NCI-H2171 treated with DMSO at 0.1 percent for 48 hours (cell line): Measurements from ENCODE around the gene MCEMP1.

Source experiments
- DNase-seq: peaks from one replicate; lab custom pipeline; 2025; lab: John Stamatoyannopoulos, UW

The MCEMP1 gene

GRCh38 chr19:7670790-7671189, 6.1 kb upstream of the MCEMP1 start:
- no peak for DNase-seq

GRCh38 chr19:7672522-7672921, 4.4 kb upstream of the MCEMP1 start:
- DNase-seq, result no peak

- DNase-seq, result peak; percentile 86
These were observed 2.6 kb upstream of the MCEMP1 start for GRCh38 chr19:7674010-7675005.

GRCh38 chr19:7676376-7676775, 514 bp upstream of the MCEMP1 start:
- no peak for DNase-seq

DNA sequence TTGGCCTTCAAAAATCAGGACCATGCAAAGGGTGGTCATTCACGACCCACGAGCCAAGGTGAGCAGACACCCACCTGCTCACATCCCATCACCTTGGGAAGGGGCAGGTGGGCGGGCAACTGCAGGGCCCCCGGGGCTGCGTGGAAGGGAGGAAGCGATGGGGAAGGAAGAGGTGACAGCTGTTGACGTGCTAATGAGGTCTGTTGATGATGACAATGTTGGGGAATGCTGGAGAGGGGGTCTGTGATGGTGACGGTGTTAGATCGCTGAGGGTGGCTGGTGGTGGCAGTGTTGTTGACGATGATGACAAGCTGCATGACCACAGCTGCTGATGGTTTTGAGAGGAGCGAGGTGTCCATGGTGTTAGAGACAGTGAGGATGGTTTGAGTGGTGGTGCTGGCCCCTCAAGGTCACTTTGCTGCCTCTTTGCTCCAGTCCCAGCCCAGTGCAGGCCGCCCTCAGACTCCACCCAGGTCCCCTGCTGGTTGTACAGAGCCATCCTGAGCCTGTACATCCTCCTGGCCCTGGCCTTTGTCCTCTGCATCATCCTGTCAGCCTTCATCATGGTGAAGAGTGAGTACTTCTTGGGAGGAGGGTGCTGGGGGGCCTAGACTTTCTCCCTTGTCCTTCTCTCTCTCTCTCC, 900 bp downstream of the MCEMP1 start:
- no peak for DNase-seq

DNA sequence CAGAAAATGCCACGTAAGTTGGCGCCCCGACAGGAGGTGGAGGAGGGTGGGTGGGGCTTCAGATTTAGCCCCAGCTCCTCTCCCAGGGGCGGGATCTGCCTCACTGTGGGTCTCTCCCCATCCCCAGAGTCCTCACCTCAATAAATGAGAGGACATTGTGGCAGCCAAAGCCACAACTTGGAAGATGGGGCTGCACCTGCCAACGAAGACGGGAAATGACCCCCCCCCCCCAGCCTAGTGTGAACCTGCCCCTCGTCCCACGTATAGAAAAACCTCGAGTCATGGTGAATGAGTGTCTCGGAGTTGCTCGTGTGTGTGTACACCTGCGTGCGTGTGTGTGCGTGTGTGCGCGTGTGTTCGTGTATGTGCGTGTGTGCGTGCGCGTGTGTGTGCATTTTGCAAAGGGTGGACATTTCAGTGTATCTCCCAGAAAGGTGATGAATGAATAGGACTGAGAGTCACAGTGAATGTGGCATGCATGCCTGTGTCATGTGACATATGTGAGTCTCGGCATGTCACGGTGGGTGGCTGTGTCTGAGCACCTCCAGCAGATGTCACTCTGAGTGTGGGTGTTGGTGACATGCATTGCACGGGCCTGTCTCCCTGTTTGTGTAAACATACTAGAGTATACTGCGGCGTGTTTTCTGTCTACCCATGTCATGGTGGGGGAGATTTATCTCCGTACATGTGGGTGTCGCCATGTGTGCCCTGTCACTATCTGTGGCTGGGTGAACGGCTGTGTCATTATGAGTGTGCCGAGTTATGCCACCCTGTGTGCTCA, 2.3 kb downstream of the MCEMP1 start:
- peak; percentile 68 for DNase-seq

DNA sequence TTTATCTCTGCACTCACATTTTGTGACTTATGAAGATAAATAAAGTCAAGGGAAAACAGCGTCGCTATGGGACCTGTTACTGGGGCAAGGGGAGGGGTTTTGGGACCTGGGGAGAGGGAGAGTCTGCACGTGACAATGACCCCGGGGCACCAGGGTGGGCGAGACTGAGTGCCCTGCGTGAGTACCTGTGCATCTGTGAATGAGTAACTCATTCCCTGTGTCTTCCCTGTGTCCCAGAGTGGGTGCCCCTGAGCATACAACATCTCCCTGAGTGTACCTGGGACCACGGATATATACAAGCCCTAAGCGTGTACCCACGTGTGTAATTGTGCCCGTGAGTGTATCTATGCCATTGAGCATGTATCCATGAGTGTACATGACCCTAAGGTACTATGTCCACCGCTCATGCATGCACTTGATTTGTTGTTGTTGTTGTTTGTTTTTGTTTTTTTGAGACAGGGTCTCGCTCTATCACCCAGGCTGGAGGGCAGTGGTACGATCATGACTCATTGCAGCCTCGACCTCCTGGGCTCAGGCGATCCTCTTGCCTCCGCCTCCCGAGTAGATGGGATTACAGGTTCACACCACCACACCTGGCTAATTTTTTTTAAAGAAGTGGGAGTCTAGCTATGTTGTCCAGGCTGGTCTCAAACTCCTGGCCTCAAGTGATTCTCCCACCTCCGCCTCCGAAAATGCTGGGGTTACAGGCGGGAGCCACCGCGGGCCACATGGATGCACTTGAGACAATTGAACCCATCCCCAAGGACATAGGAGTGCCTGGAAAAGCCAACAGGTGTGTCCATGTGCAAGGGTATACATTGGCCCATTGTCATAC, 3.1 kb downstream of the MCEMP1 start:
- DNase-seq, result no peak

- peak; percentile 71 for DNase-seq
These were observed 3.9 kb downstream of the MCEMP1 start, which contains the start of gene TRAPPC5 for GRCh38 chr19:7680606-7681339. Gene TRAPPC5, plus strand, starts transcription at chr19:7680833. Its CDS starts 1,421 bp downstream, at chr19:7682254.

GRCh38 chr19:7681340-7682174, 4.7 kb downstream of the MCEMP1 start:
- peak; percentile 33 for DNase-seq

- no peak for DNase-seq
These were observed 5.4 kb downstream of the MCEMP1 start for GRCh38 chr19:7682175-7682855.

DNA sequence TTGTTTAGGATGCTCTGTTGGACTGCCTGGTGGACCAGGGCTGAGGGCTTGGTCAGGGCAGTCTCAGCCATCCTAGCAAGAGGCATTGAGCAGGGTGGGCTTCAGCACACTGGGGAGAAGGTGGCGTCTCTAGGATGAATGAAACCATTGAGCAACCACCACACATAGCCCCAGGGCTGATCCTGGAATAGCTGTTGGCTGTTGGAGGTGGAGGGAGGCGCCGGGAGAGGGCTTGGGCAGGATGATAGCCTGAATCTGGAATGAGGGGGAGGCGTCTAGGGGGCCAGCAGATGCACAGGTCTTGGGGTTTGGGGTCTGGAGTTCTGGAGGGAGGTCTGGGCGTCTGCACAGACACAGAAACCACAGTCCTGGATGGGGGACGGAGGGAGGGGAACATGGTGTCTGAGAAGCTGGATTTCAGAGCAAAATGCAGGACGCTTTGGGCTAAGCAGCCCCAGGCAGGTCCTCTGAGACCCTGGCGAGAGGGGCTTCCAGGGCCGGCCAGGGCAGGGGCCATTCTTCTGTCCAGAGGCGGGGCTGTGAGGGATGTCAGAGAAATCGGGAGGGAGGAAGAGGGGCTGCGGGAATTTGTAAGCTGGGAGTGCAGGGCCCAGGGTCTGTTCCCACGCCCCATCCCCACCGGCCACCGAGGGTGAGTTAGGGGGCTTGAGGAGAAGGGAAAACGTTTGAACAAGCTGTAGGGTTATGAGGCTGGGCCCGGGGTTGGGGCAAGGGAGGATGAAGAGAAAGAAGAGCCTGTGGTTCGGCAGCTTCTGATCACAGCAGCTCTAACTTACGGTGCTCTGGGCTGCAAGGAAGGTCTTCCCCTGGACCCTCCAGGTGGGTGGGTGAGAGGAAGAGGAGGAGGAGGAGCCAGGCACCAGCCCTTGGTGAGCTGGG, 8.9 kb downstream of the MCEMP1 start:
- DNase-seq, result no peak

DNA sequence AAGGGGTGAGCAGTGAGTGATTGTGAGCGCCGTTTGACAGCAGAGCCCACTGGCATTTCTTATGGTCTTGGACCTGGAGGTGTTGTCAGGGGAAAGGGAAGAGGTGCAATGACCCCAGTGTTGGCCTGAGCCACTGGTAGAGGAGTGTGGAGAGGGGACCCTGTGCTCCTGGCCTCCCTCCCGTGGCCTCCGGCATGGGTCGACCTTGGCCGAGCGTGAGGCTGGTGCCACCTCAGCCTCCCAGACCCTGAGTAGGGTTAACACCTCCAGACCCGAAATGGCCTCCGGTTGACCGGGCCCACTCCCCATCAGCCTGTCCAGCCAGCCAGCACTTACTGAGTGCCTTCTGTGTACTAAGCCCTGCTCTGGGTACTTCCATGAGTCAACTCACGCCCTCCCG, 10.3 kb downstream of the MCEMP1 start:
- no peak for DNase-seq

- DNase-seq, result no peak
These were observed 12.3 kb downstream of the MCEMP1 start for GRCh38 chr19:7689165-7689564.

GRCh38 chr19:7690779-7691258, 13.9 kb downstream of the MCEMP1 start:
- no peak for DNase-seq

- no peak for DNase-seq
These were observed 14.6 kb downstream of the MCEMP1 start for GRCh38 chr19:7691497-7691896.

DNA sequence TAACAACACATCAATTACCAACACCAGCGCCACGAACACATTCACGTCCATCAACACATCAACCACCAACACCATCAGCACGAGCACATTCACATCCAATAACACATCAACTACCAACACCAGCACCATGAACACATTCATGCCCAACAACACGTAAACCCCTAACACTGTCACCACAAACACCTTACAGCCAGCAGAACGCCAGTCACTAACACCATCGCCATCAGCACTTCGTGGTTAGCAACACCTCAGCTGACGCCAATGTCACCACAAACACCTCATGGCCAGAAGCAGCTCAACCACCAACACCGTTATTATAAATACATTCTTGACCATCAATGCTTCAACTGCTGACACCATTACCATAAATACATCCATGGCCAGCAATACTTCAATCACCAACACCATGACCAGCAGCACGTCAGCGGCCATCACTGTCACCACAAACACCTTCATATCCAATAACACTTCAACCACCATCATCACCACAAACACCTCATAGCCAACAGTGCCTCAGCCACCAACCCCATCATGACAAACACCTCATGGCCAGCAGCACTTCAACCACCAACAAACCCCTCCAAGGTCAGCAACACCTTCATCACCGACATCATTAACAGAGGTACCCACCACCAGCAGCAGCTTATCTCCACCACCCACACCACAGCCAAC, 15.7 kb downstream of the MCEMP1 start:
- no peak for DNase-seq

DNA sequence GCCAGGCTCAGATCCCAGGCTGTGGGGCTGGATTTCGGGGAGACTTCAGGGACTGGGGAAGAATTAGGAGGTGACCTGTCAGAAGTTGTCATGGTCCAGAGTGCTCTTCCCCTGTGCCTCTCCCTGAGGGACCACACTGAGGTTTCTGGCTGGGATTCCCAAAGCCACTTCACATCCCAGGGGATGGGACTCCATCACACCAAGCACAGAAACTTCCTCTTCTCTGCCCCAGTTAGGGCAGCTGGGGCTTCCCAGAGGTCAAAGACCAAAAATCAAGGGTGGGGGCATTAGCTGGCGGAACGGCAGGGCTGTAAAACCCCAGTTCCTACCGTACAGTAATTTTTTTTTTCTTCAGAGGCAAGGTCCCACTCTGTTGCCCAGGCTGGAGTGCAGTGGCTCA, 17.6 kb downstream of the MCEMP1 start:
- no peak for DNase-seq
